WTC11 (cell line): ENCODE measurements around the gene ATP13A4. TPM values are rescaled to one million over a fixed set of nuclear protein-coding genes. Genes with fewer than 3 reads are reported as not detected.

ENCODE experiments used
- ATAC-seq: fragments of 200-7000 bp; cut with Tn5 transposase; 2 replicates; pipeline ENCODE4 v1.10.0; 2021; ENCODE audit warnings: mild to moderate bottlenecking, moderate library complexity
- CTCF ChIA-PET: fragments of 300-600 bp; sonication (Branson Sonifier 250); formaldehyde crosslinking; loops from one replicate; lab custom pipeline; 2021; ENCODE audit warnings: antibody characterized with exemption; lab: Charles Lee
- POLR2A ChIA-PET: fragments of 350-600 bp; sonication (Branson Sonifier 250); formaldehyde crosslinking; loops from one replicate; lab custom pipeline; 2021; ENCODE audit warnings: antibody characterized with exemption; lab: Charles Lee
- DNase-seq: peaks from one replicate; pipeline ENCODE4 v3.0.0; 2021; ENCODE audit warnings: low spot score
- H3K27ac Mint-ChIP-seq: 2 replicates; pipeline ENCODE4 v1.8.0; 2021; ENCODE audit warnings: mixed read lengths
- H3K27me3 Mint-ChIP-seq: 2 replicates; pipeline ENCODE4 v1.8.0; 2021; ENCODE audit warnings: low read depth, mild to moderate bottlenecking, moderate library complexity, mixed read lengths
- H3K36me3 Mint-ChIP-seq: 2 replicates; pipeline ENCODE4 v1.8.0; 2021; ENCODE audit warnings: mixed read lengths
- H3K4me1 Mint-ChIP-seq: 2 replicates; pipeline ENCODE4 v1.8.0; 2022; ENCODE audit warnings: mixed read lengths
- H3K4me3 Mint-ChIP-seq: 2 replicates; pipeline ENCODE4 v1.8.0; 2021; ENCODE audit warnings: mild to moderate bottlenecking, moderate library complexity, mixed read lengths
- H3K9me3 Mint-ChIP-seq: 2 replicates; pipeline ENCODE4 v1.8.0; 2021; ENCODE audit warnings: mixed read lengths
- CREB1 ChIP-seq: sonication (generic); formaldehyde crosslinking; IDR thresholded peaks from 2 replicates; pipeline ENCODE4 v1.8.0; 2023; ENCODE audit warnings: mild to moderate bottlenecking, missing genetic modification reagents
- ESRRA ChIP-seq: sonication (generic); formaldehyde crosslinking; IDR thresholded peaks from 2 replicates; pipeline ENCODE4 v1.8.1; 2022; ENCODE audit warnings: mild to moderate bottlenecking, missing genetic modification reagents, borderline replicate concordance
- FOXJ3 ChIP-seq: sonication (generic); formaldehyde crosslinking; IDR thresholded peaks from 2 replicates; pipeline ENCODE4 v1.9.0; 2021; ENCODE audit warnings: missing genetic modification reagents, mild to moderate bottlenecking, borderline replicate concordance
- GTF2I ChIP-seq: fragments of 250-450 bp; sonication (Bioruptor Pico); conservative IDR thresholded peaks from 2 replicates; pipeline ENCODE4 v1.4.0; 2021; ENCODE audit warnings: mild to moderate bottlenecking
- HMGA2 ChIP-seq: fragments of 250-450 bp; sonication (Bioruptor Pico); IDR thresholded peaks from 2 replicates; pipeline ENCODE4 v1.4.0; 2021; ENCODE audit warnings: mild to moderate bottlenecking, moderate library complexity
- IRF2 ChIP-seq: sonication (generic); formaldehyde crosslinking; IDR thresholded peaks from 2 replicates; pipeline ENCODE4 v1.8.0; 2022; ENCODE audit warnings: low read depth, missing genetic modification reagents, borderline replicate concordance
- KAT7 ChIP-seq: sonication (generic); formaldehyde crosslinking; IDR thresholded peaks from 2 replicates; pipeline ENCODE4 v1.8.1; 2023; ENCODE audit warnings: missing genetic modification reagents, mild to moderate bottlenecking, borderline replicate concordance
- NFE2L1 ChIP-seq: sonication (generic); formaldehyde crosslinking; IDR thresholded peaks from 2 replicates; pipeline ENCODE4 v1.8.1; 2023; ENCODE audit warnings: missing genetic modification reagents
- SMAD3 ChIP-seq: sonication (generic); formaldehyde crosslinking; IDR thresholded peaks from 2 replicates; pipeline ENCODE4 v1.8.0; 2022; ENCODE audit warnings: missing genetic modification reagents, mild to moderate bottlenecking, borderline replicate concordance
- SMAD4 ChIP-seq: sonication (generic); formaldehyde crosslinking; IDR thresholded peaks from 2 replicates; pipeline ENCODE4 v1.8.0; 2022; ENCODE audit warnings: mild to moderate bottlenecking, missing genetic modification reagents
- TEAD4 ChIP-seq: sonication (generic); formaldehyde crosslinking; IDR thresholded peaks from 2 replicates; pipeline ENCODE4 v1.8.0; 2022; ENCODE audit warnings: mild to moderate bottlenecking, missing genetic modification reagents
- ZNF121 ChIP-seq: sonication (generic); formaldehyde crosslinking; IDR thresholded peaks from 2 replicates; pipeline ENCODE4 v1.8.0; 2023; ENCODE audit warnings: missing genetic modification reagents
- ZNF138 ChIP-seq: sonication (generic); formaldehyde crosslinking; conservative IDR thresholded peaks from 2 replicates; pipeline ENCODE4 v1.8.1; 2022; ENCODE audit warnings: mild to moderate bottlenecking, moderate library complexity, missing genetic modification reagents
- ZNF263 ChIP-seq: sonication (generic); formaldehyde crosslinking; IDR thresholded peaks from 2 replicates; pipeline ENCODE4 v1.8.1; 2022; ENCODE audit warnings: low read depth, mild to moderate bottlenecking, moderate library complexity, missing genetic modification reagents
- total RNA-seq: library from RNA; stranded (reverse); gene quantifications from 3 replicates; pipeline ENCODE4 v1.2.3, GENCODE V29; 2021
- TF ChIP-seq, protein P1 (sequence below): sonication (generic); formaldehyde crosslinking; IDR thresholded peaks from 2 replicates; pipeline ENCODE4 v1.8.1; 2022; ENCODE audit warnings: mild to moderate bottlenecking, missing genetic modification reagents, moderate library complexity, borderline replicate concordance
- TF ChIP-seq, protein P2 (sequence below): sonication (generic); formaldehyde crosslinking; IDR thresholded peaks from 2 replicates; pipeline ENCODE4 v1.8.1; 2023; ENCODE audit warnings: mild to moderate bottlenecking, missing genetic modification reagents, moderate library complexity
- TF ChIP-seq, protein P3 (sequence below): sonication (generic); formaldehyde crosslinking; IDR thresholded peaks from 2 replicates; pipeline ENCODE4 v1.8.1; 2023; ENCODE audit warnings: mild to moderate bottlenecking, moderate library complexity, missing genetic modification reagents
- TF ChIP-seq, protein P4 (sequence below): sonication (generic); formaldehyde crosslinking; IDR thresholded peaks from 2 replicates; pipeline ENCODE4 v1.8.0; 2023; ENCODE audit warnings: missing genetic modification reagents
- TF ChIP-seq, protein P5 (sequence below): sonication (generic); formaldehyde crosslinking; IDR thresholded peaks from 2 replicates; pipeline ENCODE4 v1.8.1; 2022; ENCODE audit warnings: mild to moderate bottlenecking, moderate library complexity, missing genetic modification reagents
- TF ChIP-seq, protein P6 (sequence below): sonication (generic); formaldehyde crosslinking; IDR thresholded peaks from 2 replicates; pipeline ENCODE4 v1.8.1; 2022; ENCODE audit warnings: low read depth, mild to moderate bottlenecking, moderate library complexity, missing genetic modification reagents, borderline replicate concordance
- TF ChIP-seq, protein P7 (sequence below): sonication (generic); formaldehyde crosslinking; IDR thresholded peaks from 2 replicates; pipeline ENCODE4 v1.8.1; 2023; ENCODE audit warnings: mild to moderate bottlenecking, missing genetic modification reagents
- TF ChIP-seq, protein P8 (sequence below): sonication (generic); formaldehyde crosslinking; IDR thresholded peaks from 2 replicates; pipeline ENCODE4 v1.8.0; 2022; ENCODE audit warnings: mild to moderate bottlenecking, missing genetic modification reagents

The ATP13A4 gene
- total RNA-seq, 1 experiment from 2014 or later = 0.20 TPM

DNA sequence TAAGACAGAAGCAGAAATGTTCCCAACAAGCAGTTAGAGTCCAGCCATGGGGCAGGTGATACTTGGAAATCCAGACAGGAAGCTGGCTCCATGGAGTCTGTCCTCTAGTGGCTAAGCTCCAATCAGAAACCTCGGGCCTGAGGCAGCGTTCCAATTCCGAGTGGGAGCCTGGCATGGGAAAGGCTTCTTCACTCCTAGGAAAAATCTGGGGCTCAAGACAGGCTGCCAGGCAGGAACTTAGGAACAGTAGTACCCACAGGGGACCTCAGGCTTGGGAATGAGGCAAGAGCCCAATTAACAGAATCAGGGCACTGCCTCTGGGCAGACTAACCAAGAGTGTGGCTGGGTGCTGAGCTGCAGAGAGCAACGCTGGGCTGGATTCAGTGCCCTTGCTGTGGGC, 6.2 kb upstream of the ATP13A4 start:
- H3K27ac Mint-ChIP-seq = no peak overlapping the region
- no peak overlapping the region for H3K4me3 Mint-ChIP-seq
- no peaks in the 10 kb centered on the region for H3K36me3 Mint-ChIP-seq
- ATAC-seq (no peak), DNase-seq (no peak)
- no peaks in the 10 kb centered on the region for H3K9me3 Mint-ChIP-seq
- H3K27me3 Mint-ChIP-seq = no peaks in the 10 kb centered on the region
- CTCF ChIA-PET = interaction anchor here (1.0 kb wide), 1 partner anchor 172 kb away, joined by 3 read pairs; no protein-coding TSS in a partner anchor
- TF ChIP-seq SMAD4 (CRISPR knock-in tag) = no peak
- TF ChIP-seq, protein P1, sequence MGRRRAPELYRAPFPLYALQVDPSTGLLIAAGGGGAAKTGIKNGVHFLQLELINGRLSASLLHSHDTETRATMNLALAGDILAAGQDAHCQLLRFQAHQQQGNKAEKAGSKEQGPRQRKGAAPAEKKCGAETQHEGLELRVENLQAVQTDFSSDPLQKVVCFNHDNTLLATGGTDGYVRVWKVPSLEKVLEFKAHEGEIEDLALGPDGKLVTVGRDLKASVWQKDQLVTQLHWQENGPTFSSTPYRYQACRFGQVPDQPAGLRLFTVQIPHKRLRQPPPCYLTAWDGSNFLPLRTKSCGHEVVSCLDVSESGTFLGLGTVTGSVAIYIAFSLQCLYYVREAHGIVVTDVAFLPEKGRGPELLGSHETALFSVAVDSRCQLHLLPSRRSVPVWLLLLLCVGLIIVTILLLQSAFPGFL (CRISPR knock-in tag) = no peak
- no peak for TF ChIP-seq FOXJ3 (CRISPR knock-in tag)
- TF ChIP-seq HMGA2 (CRISPR knock-in tag) = no peak
- TF ChIP-seq TEAD4 (CRISPR knock-in tag) = no peak
- TF ChIP-seq, protein P2, sequence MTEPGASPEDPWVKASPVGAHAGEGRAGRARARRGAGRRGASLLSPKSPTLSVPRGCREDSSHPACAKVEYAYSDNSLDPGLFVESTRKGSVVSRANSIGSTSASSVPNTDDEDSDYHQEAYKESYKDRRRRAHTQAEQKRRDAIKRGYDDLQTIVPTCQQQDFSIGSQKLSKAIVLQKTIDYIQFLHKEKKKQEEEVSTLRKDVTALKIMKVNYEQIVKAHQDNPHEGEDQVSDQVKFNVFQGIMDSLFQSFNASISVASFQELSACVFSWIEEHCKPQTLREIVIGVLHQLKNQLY (CRISPR knock-in tag) = no peak
- TF ChIP-seq NFE2L1 (CRISPR knock-in tag) = no peak
- TF ChIP-seq, protein P3, sequence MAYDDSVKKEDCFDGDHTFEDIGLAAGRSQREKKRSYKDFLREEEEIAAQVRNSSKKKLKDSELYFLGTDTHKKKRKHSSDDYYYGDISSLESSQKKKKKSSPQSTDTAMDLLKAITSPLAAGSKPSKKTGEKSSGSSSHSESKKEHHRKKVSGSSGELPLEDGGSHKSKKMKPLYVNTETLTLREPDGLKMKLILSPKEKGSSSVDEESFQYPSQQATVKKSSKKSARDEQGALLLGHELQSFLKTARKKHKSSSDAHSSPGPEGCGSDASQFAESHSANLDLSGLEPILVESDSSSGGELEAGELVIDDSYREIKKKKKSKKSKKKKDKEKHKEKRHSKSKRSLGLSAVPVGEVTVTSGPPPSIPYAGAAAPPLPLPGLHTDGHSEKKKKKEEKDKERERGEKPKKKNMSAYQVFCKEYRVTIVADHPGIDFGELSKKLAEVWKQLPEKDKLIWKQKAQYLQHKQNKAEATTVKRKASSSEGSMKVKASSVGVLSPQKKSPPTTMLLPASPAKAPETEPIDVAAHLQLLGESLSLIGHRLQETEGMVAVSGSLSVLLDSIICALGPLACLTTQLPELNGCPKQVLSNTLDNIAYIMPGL (CRISPR knock-in tag) = no peak
- TF ChIP-seq KAT7 (CRISPR knock-in tag) = no peak
- TF ChIP-seq, protein P4, sequence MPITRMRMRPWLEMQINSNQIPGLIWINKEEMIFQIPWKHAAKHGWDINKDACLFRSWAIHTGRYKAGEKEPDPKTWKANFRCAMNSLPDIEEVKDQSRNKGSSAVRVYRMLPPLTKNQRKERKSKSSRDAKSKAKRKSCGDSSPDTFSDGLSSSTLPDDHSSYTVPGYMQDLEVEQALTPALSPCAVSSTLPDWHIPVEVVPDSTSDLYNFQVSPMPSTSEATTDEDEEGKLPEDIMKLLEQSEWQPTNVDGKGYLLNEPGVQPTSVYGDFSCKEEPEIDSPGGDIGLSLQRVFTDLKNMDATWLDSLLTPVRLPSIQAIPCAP = no peak
- TF ChIP-seq ESRRA (CRISPR knock-in tag) = no peak
- TF ChIP-seq IRF2 (CRISPR knock-in tag) = no peak
- TF ChIP-seq, protein P5, sequence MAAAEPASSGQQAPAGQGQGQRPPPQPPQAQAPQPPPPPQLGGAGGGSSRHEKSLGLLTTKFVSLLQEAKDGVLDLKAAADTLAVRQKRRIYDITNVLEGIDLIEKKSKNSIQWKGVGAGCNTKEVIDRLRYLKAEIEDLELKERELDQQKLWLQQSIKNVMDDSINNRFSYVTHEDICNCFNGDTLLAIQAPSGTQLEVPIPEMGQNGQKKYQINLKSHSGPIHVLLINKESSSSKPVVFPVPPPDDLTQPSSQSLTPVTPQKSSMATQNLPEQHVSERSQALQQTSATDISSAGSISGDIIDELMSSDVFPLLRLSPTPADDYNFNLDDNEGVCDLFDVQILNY (CRISPR knock-in tag) = no peak
- TF ChIP-seq, protein P6, sequence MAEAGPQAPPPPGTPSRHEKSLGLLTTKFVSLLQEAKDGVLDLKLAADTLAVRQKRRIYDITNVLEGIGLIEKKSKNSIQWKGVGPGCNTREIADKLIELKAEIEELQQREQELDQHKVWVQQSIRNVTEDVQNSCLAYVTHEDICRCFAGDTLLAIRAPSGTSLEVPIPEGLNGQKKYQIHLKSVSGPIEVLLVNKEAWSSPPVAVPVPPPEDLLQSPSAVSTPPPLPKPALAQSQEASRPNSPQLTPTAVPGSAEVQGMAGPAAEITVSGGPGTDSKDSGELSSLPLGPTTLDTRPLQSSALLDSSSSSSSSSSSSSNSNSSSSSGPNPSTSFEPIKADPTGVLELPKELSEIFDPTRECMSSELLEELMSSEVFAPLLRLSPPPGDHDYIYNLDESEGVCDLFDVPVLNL (CRISPR knock-in tag) = no peak
- no peak for TF ChIP-seq GTF2I
- TF ChIP-seq ZNF121 (CRISPR knock-in tag) = no peak
- no peak for TF ChIP-seq ZNF138 (CRISPR knock-in tag)
- H3K4me1 Mint-ChIP-seq = no peaks in the 10 kb centered on the region
- POLR2A ChIA-PET = no interaction called here

DNA sequence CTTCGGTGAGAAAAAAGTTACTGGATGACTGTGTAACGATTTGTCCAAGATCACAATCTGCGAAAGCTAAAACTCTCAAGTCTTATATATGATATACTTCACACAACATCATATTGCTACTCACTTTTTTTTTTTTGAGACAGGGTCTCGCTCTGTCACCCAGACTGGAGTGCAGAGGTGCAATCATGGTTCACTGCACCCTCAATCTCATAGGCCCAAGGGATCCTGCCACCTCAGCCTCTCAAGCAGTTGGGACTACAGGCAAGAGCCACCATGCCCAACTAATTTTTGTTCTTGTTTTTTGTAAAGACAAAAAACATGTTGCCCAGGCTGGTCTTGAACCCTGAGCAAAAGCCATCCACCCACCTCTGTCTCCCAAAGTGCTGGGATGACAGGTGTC, 5.4 kb upstream of the ATP13A4 start:
- Mint-ChIP-seq H3K36me3 (no peaks in the 10 kb centered on the region), H3K27me3 (no peaks in the 10 kb centered on the region), H3K4me1 (peaks cover under 1% of the 10 kb centered on the region; the same call in 1 of the 2 replicates), H3K27ac (no peak overlapping the region), H3K4me3 (no peak overlapping the region), H3K9me3 (no peaks in the 10 kb centered on the region)
- no peak for ATAC-seq
- DNase-seq = no peak
- POLR2A ChIA-PET = no interaction called here
- TF ChIP-seq SMAD3 (CRISPR knock-in tag) (no peak), ZNF263 (CRISPR knock-in tag) (no peak), CREB1 (CRISPR knock-in tag) (no peak), HMGA2 (CRISPR knock-in tag) (no peak)
- TF ChIP-seq, protein P7, sequence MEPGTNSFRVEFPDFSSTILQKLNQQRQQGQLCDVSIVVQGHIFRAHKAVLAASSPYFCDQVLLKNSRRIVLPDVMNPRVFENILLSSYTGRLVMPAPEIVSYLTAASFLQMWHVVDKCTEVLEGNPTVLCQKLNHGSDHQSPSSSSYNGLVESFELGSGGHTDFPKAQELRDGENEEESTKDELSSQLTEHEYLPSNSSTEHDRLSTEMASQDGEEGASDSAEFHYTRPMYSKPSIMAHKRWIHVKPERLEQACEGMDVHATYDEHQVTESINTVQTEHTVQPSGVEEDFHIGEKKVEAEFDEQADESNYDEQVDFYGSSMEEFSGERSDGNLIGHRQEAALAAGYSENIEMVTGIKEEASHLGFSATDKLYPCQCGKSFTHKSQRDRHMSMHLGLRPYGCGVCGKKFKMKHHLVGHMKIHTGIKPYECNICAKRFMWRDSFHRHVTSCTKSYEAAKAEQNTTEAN (CRISPR knock-in tag) = no peak
- TF ChIP-seq, protein P8, sequence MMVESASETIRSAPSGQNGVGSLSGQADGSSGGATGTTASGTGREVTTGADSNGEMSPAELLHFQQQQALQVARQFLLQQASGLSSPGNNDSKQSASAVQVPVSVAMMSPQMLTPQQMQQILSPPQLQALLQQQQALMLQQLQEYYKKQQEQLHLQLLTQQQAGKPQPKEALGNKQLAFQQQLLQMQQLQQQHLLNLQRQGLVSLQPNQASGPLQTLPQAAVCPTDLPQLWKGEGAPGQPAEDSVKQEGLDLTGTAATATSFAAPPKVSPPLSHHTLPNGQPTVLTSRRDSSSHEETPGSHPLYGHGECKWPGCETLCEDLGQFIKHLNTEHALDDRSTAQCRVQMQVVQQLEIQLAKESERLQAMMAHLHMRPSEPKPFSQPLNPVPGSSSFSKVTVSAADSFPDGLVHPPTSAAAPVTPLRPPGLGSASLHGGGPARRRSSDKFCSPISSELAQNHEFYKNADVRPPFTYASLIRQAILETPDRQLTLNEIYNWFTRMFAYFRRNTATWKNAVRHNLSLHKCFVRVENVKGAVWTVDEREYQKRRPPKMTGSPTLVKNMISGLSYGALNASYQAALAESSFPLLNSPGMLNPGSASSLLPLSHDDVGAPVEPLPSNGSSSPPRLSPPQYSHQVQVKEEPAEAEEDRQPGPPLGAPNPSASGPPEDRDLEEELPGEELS (CRISPR knock-in tag) = no peak
- CTCF ChIA-PET = no interaction called here
